ENCODE results near the gene PARD3B. TPM values are rescaled to one million over a fixed set of nuclear protein-coding genes. Genes with fewer than 3 reads are reported as not detected.

PARD3B gene
- total and polyA plus RNA-seq, 12 donors: 0.46 to 12.4 (median 8.3) TPM

GRCh38 chr2:205321231-205321630 is 776.0 kb downstream of the PARD3B start:
- 86 to 89% methylated on average over 2 of the region's 2 CpGs for WGBS, 2 donors
- Histone ChIP-seq H3K9me3 (peaks cover 0 to 6% (median 0%) of the 10 kb centered on the region in 11 donors), H3K4me3 (no peak overlapping the region), H3K27me3 (no peaks in the 10 kb centered on the region), H3K27ac (no peak overlapping the region), H3K4me1 (no peaks in the 10 kb centered on the region), H3K36me3 (no peaks in the 10 kb centered on the region)
- ATAC-seq (no peak), DNase-seq (no peak)
- intact Hi-C loops (cut with DNase I): no loop called here
- no peak for TF ChIP-seq CTCF (IDR thresholded peaks at IDR 0.05)

GRCh38 chr2:205323929-205324328 is 778.7 kb downstream of the PARD3B start:
- Histone ChIP-seq H3K9me3 (peaks cover 0 to 6% (median 0%) of the 10 kb centered on the region in 11 donors), H3K36me3 (no peaks in the 10 kb centered on the region), H3K4me3 (no peak overlapping the region), H3K27ac (no peak overlapping the region), H3K27me3 (no peaks in the 10 kb centered on the region), H3K4me1 (no peaks in the 10 kb centered on the region)
- peak in 4 of 9 donors; percentile 8 to 35 (median 30) for TF ChIP-seq CTCF (IDR thresholded peaks at IDR 0.05)
- intact Hi-C loops (cut with DNase I): no loop called here
- DNase-seq (no peak), ATAC-seq (no peak)
- WGBS, 2 donors: 98 to 99% methylated on average over 2 of the region's 2 CpGs

GRCh38 chr2:205324355-205324754 is 779.1 kb downstream of the PARD3B start:
- DNase-seq: no peak
- H3K4me1 ChIP-seq: no peaks in the 10 kb centered on the region
- no peaks in the 10 kb centered on the region for H3K27me3 ChIP-seq
- no peaks in the 10 kb centered on the region for H3K36me3 ChIP-seq
- H3K4me3 ChIP-seq: no peak overlapping the region
- TF ChIP-seq CTCF (IDR thresholded peaks at IDR 0.05): no peak
- no peak for ATAC-seq
- intact Hi-C loops (cut with DNase I): no loop called here
- H3K27ac ChIP-seq: no peak overlapping the region
- H3K9me3 ChIP-seq: peaks cover 0 to 6% (median 0%) of the 10 kb centered on the region in 11 donors

- ATAC-seq (no peak), DNase-seq (no peak)
- H3K27ac ChIP-seq: no peak overlapping the region
- no peaks in the 10 kb centered on the region for H3K4me1 ChIP-seq
- H3K4me3 ChIP-seq: no peak overlapping the region
- H3K27me3 ChIP-seq: no peaks in the 10 kb centered on the region
- no peak for TF ChIP-seq CTCF (IDR thresholded peaks at IDR 0.05)
- no peaks in the 10 kb centered on the region for H3K9me3 ChIP-seq
- H3K36me3 ChIP-seq: no peaks in the 10 kb centered on the region
- WGBS, 2 donors: 84 to 86% methylated on average over 1 of the region's 1 CpG
- intact Hi-C loops (cut with DNase I): no loop called here
These were observed 788.1 kb downstream of the PARD3B start for GRCh38 chr2:205333351-205333750.

- ATAC-seq (no peak), DNase-seq (no peak)
- Histone ChIP-seq H3K27ac (no peak overlapping the region), H3K27me3 (no peaks in the 10 kb centered on the region), H3K4me3 (no peak overlapping the region), H3K36me3 (no peaks in the 10 kb centered on the region), H3K9me3 (peaks cover 0 to 4% (median 0%) of the 10 kb centered on the region in 11 donors), H3K4me1 (no peaks in the 10 kb centered on the region)
- intact Hi-C loops (cut with DNase I): no loop called here
- TF ChIP-seq CTCF (IDR thresholded peaks at IDR 0.05): no peak
These were observed 792.0 kb downstream of the PARD3B start for GRCh38 chr2:205337274-205337673.

All from heart right ventricle (tissue), 16 donors.